DMS153 (cell line): ENCODE data around the gene NFKB1.
A peak's percentile ranks its signal among the peaks of the same experiment; 100 is the strongest.
"Not testable (repeated sequence)": the region's sequence is repeated elsewhere in the genome, so short reads cannot be mapped to it uniquely, and the experiment has no call there.

Experiments
- DNase-seq: peaks from one replicate; lab custom pipeline; 2025; lab: John Stamatoyannopoulos, UW

The NFKB1 gene, protein sequence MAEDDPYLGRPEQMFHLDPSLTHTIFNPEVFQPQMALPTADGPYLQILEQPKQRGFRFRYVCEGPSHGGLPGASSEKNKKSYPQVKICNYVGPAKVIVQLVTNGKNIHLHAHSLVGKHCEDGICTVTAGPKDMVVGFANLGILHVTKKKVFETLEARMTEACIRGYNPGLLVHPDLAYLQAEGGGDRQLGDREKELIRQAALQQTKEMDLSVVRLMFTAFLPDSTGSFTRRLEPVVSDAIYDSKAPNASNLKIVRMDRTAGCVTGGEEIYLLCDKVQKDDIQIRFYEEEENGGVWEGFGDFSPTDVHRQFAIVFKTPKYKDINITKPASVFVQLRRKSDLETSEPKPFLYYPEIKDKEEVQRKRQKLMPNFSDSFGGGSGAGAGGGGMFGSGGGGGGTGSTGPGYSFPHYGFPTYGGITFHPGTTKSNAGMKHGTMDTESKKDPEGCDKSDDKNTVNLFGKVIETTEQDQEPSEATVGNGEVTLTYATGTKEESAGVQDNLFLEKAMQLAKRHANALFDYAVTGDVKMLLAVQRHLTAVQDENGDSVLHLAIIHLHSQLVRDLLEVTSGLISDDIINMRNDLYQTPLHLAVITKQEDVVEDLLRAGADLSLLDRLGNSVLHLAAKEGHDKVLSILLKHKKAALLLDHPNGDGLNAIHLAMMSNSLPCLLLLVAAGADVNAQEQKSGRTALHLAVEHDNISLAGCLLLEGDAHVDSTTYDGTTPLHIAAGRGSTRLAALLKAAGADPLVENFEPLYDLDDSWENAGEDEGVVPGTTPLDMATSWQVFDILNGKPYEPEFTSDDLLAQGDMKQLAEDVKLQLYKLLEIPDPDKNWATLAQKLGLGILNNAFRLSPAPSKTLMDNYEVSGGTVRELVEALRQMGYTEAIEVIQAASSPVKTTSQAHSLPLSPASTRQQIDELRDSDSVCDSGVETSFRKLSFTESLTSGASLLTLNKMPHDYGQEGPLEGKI

DNA sequence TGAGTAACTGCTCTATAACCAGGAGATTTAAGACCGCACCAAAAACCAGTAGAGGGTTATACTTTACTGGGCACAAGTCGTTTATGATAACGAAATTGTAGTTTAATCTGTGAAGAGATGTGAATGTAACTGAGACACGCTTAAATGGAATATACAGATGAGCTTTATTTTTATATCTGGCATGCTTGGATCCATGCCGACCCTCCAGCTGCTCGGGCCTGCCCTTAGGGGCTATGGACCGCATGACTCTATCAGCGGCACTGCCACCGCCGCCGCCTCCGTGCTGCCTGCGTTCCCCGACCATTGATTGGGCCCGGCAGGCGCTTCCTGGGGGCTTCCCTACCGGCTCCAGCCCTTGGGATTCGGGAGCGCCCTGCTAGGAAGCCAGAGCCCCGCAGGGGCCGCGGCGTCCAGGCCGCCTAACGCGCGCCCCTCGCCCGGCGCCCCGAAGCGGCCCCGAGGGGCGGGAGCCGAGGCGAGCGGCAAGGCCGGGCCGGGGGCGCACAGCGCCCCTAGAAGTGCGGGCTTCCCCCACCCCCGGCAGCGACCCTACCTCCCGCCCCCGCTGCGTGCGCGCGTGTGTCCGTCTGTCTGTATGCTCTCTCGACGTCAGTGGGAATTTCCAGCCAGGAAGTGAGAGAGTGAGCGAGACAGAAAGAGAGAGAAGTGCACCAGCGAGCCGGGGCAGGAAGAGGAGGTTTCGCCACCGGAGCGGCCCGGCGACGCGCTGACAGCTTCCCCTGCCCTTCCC lies at the start of gene NFKB1:
Gene NFKB1, plus strand, starts transcription at position 664 of the 751 bp plus-strand sequence. CDS start 24,160 bp downstream, outside the sequence.
- DNase-seq, result no peak

DNA sequence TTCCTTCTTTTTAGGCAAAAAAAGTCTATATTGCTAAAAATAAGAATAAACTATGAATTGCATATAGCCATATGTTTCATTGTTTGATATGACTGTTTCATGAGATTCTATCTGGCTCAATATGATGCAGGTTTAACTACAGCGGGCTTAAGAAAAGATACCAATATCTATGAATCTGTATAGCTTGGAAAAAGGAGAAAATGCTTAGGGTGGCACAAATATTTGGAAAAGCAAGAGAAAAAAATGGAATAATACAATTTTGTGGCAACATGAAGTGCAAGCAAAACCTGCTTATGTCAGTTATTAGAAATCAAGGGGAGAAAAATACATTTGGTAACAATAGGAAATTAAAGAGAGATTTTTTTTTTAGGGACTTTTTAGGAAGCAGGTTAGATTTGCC lies 48.3 kb upstream of the NFKB1 start:
- DNase-seq, result no peak

DNA sequence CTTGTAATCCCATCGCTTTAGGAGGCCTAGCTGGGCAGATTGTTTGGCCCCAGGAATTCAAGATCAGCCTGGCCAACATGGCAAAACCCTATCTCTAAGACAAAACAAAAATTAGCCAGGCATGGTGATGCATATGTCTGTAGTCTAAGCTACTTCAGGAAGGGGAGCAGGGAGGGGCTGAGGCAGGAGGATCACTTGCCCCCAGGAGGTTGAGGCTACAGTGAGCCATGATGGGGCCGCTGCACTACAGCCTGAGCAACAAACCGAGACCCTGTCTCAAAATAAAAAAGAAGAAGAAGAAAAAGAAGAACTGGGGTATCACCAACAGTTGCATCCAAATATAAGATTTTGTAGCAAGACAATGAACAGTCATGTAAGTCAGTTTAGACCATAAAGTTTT lies 47.3 kb upstream of the NFKB1 start:
- DNase-seq, result no peak

DNA sequence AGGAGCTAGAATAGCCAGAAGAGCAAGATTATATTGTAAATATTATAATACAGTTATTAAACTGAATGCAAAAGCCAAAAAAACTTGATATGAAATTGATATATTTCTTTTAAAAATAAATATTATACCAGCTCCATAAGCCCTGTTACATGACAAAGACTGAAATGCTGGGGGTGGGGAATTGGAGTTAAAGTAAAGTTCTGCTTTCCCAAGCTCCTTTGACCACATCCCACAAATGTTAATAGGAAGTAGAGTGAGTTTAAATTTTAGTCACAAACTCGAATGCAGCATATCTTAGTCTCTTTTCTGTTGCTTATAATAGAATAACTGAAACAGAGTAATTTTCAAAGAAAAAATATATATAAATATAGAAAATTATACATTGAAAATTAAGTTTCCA lies 46.9 kb upstream of the NFKB1 start:
- no peak for DNase-seq

DNA sequence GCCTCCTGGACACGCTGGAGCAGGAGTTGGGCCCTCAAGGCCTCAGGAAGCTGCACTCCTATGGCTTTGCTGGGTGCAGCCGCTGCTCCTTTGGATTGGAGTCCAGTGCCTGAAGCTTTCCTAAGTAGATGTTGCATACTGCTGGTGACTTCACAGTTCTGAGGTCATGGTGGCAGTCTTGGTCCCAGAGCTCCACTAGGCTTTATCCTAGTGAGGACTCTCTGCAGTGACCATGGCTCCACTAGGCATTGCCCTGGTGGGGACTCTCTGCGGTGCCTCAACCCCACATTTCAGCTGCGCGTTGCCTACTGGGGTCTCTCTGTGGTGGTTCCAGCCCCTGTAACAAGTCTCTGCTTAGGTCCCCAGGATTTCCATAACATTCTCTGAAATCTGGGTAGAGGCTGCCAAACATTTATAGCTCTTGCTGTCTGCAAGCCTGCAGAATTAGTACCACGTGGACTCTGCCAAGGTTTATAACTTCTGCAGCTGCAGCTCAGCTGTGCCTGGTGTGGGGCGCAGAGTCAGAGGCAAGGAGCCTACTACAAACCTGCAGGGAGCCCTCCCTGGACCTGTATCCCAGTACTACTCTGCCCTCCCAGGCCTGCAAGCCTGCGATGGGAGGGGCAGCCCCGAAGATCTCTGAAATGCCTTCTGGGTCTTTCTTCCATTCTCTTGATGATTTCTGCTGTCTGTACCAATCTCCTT lies 46.0 kb upstream of the NFKB1 start:
- no peak for DNase-seq

DNA sequence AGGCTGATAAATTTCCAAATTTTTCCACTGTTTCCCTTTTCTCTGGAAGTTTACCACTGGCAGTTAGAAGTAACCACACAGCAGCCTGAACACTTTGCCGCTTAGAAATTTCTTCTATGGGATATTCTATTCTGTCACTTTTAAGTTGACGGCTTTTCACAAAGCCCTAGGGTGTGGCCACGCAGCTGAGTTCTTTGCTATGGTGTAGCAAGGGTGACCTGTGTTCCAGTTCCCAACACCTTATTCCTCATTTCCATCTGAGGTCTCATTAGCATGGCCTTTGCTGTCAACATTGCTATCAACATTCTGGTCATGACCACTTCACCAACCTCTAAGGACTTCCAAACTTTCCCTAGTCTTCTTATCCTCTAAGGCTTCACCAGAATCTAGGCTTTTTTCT lies 45.4 kb upstream of the NFKB1 start:
- DNase-seq, result no peak

DNA sequence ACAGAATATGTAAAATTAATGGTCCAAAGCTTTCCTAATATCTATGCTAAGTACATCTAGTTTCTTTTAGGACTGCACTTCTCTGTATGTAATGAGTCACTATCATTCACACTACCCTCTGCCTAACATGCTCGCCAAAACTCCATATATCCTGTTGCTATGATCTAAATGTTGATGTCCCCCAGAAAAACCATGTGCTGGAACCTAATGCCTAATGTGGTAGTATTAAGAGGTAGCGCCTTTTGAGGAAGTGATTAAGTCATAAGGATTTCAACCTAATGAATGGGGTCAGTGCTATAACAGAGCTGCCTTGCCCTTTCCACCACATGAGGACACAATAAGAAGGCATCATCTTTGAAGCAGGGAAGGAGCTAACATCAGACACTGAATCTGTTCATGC lies 34.9 kb upstream of the NFKB1 start:
- no peak for DNase-seq

DNA sequence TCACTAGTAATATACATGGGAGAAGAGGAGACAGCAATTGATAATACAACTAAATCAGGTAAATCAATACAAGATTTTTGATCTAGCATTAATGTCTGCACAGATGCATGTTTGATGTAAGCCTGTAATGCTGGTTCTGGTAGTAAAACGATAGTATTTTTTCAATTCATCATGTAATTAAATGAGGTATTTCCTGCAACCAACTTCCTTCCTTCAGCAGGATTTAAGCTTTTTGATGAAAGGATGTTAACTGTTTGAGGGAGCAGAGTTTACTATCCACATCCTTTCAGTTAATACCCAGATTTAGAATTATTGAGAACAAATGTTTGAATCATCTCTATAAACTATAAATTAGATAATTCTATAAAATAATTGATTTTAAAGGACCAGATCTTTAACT lies 31.4 kb upstream of the NFKB1 start:
- no peak for DNase-seq

DNA sequence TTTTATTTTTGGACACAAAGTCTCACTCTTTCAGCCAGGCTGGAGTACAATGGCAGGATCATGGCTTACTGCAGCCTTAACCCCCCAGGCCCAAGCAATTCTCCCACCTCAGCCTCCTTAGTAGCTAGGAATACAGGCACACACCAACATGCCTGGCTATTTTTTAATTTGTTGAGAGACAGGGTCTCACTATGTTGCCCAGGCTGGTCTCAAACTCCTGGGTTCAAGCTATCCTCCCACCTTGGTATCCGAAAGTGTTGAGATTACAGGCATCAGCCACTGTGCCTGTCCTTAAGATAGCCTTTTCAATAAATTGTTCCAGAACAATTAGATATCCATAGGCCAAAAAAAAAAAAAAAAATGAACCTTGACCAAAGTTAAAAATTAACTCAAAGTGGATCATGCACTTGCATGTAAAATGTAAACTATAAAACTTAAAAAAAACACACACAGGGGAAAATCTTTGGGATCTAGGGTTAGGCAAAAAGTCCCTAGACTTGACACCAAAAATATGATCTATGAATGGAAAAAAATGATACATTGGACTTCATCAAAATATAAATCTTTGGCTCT lies 28.6 kb upstream of the NFKB1 start:
- DNase-seq, result no peak

DNA sequence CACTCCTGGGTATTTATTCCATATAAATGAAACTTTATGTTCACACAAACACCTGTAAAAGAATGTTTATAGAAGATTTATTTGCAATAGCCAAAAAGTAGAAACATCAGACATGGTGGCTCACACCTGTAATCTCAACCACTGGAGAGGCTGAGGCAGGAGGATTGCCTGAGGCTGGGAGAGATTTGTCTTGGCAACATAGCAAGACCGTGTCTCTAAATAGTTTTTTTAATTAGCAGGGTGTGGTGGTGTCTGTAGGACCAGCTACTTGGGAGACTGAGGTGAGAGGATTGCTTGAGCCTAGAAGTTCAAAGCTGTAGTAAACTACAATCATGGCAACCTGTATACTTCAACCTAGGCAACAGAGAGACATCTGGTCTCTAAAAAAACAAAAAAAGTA lies 27.7 kb upstream of the NFKB1 start:
- DNase-seq, result no peak

DNA sequence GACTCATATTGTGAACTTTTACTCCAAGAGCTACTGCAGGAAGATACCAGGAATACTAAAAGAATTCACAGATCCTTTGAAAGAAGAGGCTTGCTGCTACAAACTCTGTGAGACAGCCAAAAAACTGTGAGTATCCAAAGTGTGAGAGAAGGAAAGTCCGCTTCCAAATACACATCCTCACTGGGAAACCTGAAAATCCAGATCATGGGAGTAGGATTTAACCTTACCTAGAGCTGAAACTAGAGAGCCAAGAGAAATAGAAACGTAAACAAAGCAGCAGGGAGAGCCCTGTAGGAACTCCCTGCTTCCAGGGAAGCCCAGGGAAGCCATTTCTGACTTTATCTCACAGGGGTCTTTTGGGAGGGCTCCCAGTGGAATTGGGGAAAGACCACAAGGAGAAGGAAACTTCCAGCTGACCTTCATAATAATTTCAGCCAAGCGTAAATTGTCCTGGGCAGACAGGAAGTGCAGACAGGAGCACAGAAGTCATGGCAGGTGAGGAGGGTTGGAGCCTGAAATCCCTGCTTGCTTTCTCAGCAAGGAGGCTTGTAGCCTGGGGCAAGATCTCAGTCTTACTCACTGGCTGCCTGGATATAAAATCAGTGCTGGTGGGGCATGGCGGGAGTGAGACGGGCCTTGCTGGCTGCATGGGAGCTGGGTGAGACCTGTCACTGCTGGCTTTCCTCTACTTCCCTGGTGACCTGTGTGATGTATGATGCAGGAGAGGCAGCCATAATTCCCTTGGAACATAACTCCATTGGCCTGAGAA lies 26.2 kb upstream of the NFKB1 start:
- DNase-seq, result no peak

DNA sequence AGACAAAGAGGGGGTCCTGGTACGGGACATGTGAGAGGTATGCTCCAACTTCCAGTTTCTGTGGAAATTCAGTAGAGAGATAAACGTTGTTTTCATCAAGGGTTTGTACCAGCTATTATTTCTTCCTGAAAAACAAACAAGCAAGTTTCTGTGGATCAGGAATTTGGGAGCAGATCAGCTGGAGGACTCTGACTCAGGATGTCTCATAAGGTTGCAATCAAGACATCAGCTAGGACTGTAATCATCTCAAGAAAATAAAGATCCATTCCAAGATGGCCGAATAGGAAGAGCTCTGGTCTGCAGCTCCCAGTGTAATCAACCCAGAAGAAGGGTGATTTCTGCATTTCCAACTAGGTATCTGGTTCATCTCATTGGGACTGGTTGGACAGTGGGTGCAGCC lies 23.5 kb upstream of the NFKB1 start:
- DNase-seq, result no peak

DNA sequence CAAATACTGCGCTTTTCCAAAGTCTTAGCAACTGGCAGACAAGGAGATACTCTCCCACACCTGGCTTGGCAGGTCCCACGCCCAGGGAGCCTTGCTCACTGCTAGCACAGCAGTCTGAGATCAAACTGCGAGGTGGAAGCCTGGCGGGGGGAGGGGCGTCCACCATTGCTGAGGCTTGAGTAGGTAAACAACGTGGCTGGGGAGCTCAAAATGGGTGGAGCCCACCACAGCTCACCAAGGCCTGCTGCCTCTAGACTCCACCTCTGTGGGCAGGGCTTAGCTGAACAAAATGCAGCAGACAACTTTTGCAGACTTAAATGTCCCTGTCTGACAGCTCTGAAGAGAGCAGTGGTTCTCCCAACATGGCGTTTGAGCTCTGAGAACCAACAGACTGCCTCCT lies 23.0 kb upstream of the NFKB1 start:
- no peak for DNase-seq

DNA sequence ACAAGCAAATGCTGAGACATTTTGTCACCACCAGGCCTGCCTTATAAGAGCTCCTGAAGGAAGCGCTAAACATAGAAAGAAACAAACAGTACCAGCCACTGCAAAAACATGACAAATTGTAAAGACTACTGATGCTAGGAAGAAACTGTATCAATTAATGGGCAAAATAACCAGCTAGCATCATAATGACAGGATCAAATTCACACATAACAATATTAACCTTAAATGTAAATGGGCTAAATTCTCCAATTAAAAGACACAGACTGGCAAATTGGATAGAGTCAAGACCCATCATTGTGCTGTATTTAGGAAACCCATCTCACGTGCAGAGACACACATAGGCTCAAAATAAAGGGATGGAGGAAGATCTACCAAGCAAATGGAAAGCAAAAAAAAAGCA lies 21.3 kb upstream of the NFKB1 start:
- DNase-seq, result not testable (repeated sequence)

DNA sequence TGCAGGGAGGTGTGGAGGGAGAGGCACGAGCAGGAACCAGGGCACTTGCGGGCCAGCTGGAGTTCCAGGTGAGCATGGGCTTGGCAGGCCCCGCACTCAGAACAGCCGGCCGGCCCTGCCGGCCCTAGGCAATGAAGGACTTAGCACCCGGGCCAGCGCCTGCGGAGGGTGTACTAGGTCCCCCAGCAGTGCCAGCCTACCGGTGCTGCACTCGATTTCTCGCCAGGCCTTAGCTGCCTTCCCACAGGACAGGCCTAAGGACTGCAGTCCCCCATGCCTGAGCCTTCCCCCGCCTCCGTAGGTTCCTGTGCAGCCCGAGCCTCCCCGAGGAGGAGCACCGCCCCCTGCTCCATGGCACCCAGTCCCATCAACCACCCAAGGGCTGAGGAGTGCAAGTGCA lies 18.0 kb upstream of the NFKB1 start:
- DNase-seq, result no peak

DNA sequence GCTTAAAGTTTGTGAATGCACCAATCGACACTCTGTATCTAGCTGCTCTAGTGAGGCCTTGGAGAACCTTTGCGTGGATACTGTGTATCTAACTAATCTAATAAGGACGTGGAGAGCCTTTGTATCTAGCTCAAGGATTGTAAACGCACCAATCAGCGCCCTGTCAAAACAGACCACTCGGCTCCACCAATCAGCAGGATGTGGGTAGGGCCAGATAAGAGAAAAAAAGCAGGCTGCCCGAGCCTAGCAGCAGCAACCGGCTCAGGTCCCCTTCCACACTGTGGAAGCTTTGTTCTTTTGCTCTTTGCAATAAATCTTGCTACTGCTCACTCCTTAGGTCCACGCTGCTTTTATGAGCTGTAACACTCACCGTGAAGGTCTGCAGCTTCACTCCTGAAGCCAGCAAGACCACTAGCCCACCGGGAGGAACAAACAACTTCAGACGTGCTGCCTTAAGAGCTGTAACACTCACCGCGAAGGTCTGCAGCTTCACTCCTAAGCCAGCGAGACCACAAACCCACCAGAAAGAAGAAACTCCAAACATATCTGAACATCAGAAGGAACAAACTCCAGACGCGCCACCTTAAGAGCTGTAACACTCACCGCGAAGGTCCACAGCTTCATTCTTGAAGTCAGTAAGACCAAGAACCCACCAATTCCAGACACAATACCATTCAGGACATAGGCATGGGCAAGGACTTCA lies 17.0 kb upstream of the NFKB1 start:
- not testable (repeated sequence) for DNase-seq

DNA sequence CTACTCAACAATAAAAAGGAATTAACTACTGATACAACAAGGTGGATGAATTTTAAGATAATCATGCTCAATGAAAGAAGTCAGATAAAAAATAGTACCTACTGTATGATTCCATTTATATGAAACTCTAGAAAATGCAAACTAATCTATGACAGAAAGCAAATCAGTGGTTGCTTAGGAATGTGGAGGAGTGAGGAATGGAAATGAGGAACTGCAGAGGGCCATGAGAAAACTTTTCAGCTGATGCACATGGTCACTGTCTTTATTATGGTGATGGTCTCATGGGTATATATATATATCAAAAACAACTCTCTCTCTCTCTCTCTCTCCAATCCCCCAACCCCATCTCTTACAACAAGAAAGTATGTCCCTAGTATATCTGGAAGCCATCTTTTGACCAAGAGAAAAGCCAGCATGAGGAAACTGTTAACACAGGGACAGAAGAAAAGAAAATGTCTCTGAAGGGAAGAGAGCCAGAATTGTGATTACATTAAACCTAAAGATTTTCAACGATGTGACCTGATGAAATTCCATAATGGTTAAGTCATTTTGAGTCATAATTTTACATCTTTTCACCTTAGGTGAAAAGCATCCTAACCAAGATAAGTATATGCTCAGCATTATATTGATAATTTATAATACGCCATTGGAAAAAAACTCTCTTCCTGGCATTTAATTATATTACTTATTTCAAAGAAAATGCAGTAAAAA lies 8.5 kb upstream of the NFKB1 start:
- no peak for DNase-seq

DNA sequence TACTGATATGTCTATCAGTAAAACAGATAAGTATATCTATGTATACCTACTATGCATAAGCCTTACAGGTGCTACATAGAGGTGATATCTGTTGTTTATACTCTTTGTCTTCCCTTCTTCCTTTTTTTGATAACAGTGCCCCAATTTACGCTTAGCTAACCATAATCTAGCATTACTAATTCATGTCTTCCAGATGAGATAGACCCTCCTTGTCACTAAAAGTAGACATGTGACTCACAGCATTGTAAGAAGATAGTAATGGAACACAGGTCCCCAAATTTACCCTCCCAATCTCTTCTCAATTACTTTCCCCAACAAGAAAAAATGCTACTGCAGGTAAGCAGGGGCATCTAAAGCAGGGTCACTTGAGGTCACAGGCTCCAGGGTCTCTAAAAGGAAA lies 7.9 kb upstream of the NFKB1 start:
- DNase-seq, result no peak

DNA sequence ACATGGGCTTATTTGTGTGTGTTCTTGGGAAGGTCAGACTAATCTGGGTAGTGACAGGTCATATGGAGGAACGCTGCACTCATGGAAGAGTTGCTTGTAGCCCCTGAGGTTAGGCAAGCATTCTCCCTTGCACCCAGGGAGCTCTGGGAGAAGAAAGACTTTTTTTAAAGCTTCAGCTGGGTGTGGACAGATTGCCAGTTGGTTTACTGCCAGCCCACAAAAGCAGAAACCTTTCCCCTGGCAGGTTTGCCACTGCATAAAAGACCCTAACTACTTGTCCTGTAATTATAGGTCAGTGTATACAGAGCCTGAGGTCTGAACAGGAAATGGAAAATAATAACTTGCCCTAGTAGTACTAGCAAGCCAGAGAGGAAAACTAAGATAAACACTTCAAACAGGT lies 7.4 kb upstream of the NFKB1 start:
- peak; percentile 96 for DNase-seq
